Hepatocyte (in vitro differentiated cells): ENCODE measurements around the gene ZFPM1. TPM values are rescaled to one million over a fixed set of nuclear protein-coding genes. Genes with fewer than 3 reads are reported as not detected.

Experiments used
- DNase-seq: peaks from one replicate; pipeline ENCODE4 v3.0.0-alpha.2; 2016; ENCODE audit warnings: low spot score
- H2AFZ ChIP-seq: fragments of 200-600 bp; sonication (generic); 2 replicates; pipeline ENCODE4 v1.6.0; 2016; ENCODE audit warnings: antibody characterized with exemption, mild to moderate bottlenecking
- H3K27ac ChIP-seq: fragments of 200-600 bp; sonication (generic); 2 replicates; pipeline ENCODE4 v1.5.1; 2016; ENCODE audit warnings: mild to moderate bottlenecking
- H3K27me3 ChIP-seq: fragments of 200-600 bp; sonication (generic); 2 replicates; pipeline ENCODE4 v1.6.1; 2016
- H3K36me3 ChIP-seq: fragments of 200-600 bp; sonication (generic); replicated peaks from 2 replicates; pipeline ENCODE4 v1.5.1; 2016; ENCODE audit warnings: low read depth; ENCODE audit not compliant: insufficient read depth
- H3K4me1 ChIP-seq: fragments of 200-600 bp; sonication (generic); 2 replicates; pipeline ENCODE4 v1.5.1; 2016; ENCODE audit warnings: mild to moderate bottlenecking, moderate library complexity; ENCODE audit not compliant: insufficient read depth
- H3K4me2 ChIP-seq: fragments of 200-600 bp; sonication (generic); 2 replicates; pipeline ENCODE4 v1.6.0; 2016
- H3K4me3 ChIP-seq: fragments of 200-600 bp; sonication (generic); 2 replicates; pipeline ENCODE4 v1.5.1; 2016; ENCODE audit warnings: mild to moderate bottlenecking
- H3K79me2 ChIP-seq: fragments of 200-600 bp; sonication (generic); 2 replicates; pipeline ENCODE4 v1.6.0; 2017; ENCODE audit warnings: mild to moderate bottlenecking
- H3K9me2 ChIP-seq: fragments of 200-600 bp; sonication (generic); replicated peaks from 2 replicates; pipeline ENCODE4 v1.6.0; 2017; ENCODE audit warnings: mild to moderate bottlenecking; ENCODE audit not compliant: insufficient read depth
- H3K9me3 ChIP-seq: fragments of 200-600 bp; sonication (generic); 2 replicates; pipeline ENCODE4 v1.5.1; 2016; ENCODE audit warnings: low read depth, mild to moderate bottlenecking
- H4K20me1 ChIP-seq: fragments of 200-600 bp; sonication (generic); 2 replicates; pipeline ENCODE4 v1.6.0; 2016; ENCODE audit warnings: mild to moderate bottlenecking; ENCODE audit not compliant: insufficient read depth, poor library complexity, severe bottlenecking
- EZH2 ChIP-seq: fragments of 200-600 bp; sonication (generic); IDR thresholded peaks from 2 replicates; pipeline ENCODE4 v1.6.1; 2016; ENCODE audit warnings: antibody characterized with exemption, mild to moderate bottlenecking, borderline replicate concordance
- EZH2phosphoT487 ChIP-seq: fragments of 200-600 bp; sonication (generic); IDR thresholded peaks from one replicate; pipeline ENCODE4 v1.6.1; 2018; ENCODE audit warnings: antibody characterized with exemption, mild to moderate bottlenecking, low read depth, moderate library complexity; ENCODE audit not compliant: unreplicated experiment, severe bottlenecking
- WGBS: methylation state at CpG from one replicate; pipeline ENCODE4 v1.1.6; 2016; ENCODE audit warnings: low lambda C conversion rate; ENCODE audit errors: missing lambda C conversion rate; 5-methylcytosine and 5-hydroxymethylcytosine counted together
- polyA plus RNA-seq: library from polyadenylated mRNA; unstranded; fragments of >200 nt; fragmentation: Nextera tagmentation; extraction: Ambion mirVana; gene quantifications from 2 replicates; pipeline ENCODE4 v1.2.1, GENCODE V29; 2016
- total RNA-seq: library from RNA; depleted of rRNA; stranded (reverse); fragments of >200 nt; gene quantifications from 2 replicates; pipeline ENCODE4 v1.2.3, GENCODE V29; 2014
- TF ChIP-seq, protein P1 (sequence below): fragments of 200-600 bp; sonication (generic); IDR thresholded peaks from 2 replicates; pipeline ENCODE4 v1.5.1; 2016; ENCODE audit warnings: antibody characterized with exemption, mild to moderate bottlenecking; ENCODE audit not compliant: poor library complexity

Gene ZFPM1
- total and polyA plus RNA-seq, 2 experiments from 2014 or later: 4.1 to 11.9 TPM

DNA sequence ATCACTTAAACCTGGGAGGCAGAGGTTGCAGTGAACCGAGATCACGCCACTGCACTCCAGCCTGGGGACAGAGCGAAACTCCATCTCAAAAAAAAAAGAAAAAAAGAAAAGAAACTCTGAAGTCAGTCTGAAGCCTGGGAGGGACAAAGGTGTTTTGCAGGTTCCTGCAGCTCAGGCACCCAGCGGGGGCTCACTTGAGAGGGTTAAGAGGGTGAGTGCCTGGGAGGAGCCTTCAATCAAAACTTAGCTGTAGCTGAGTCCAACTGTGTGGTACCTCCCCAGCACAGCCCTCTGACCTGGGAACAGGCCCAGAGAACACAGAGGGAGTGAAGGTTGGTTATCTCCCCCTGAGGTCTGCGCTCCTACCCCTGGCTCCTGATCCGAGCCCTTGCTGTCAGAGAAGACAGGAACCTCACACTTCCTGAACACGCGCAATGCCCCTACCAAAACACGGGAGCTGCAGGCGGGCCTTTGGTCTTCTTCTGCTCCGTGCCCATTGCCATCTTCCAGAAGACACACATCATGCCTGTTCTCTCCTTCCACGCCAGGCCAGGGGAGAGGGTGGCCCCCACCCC, 96.7 kb downstream of the ZFPM1 start:
- no peak for TF ChIP-seq EZH2
- TF ChIP-seq, protein P1, sequence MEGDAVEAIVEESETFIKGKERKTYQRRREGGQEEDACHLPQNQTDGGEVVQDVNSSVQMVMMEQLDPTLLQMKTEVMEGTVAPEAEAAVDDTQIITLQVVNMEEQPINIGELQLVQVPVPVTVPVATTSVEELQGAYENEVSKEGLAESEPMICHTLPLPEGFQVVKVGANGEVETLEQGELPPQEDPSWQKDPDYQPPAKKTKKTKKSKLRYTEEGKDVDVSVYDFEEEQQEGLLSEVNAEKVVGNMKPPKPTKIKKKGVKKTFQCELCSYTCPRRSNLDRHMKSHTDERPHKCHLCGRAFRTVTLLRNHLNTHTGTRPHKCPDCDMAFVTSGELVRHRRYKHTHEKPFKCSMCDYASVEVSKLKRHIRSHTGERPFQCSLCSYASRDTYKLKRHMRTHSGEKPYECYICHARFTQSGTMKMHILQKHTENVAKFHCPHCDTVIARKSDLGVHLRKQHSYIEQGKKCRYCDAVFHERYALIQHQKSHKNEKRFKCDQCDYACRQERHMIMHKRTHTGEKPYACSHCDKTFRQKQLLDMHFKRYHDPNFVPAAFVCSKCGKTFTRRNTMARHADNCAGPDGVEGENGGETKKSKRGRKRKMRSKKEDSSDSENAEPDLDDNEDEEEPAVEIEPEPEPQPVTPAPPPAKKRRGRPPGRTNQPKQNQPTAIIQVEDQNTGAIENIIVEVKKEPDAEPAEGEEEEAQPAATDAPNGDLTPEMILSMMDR: no peak
- Histone ChIP-seq H4K20me1 (no peaks in the 10 kb centered on the region), H3K4me2 (no peak overlapping the region), H3K4me1 (no peaks in the 10 kb centered on the region), H2AFZ (no peak overlapping the region), H3K27ac (no peak overlapping the region), H3K9me2 (no peaks in the 10 kb centered on the region), H3K36me3 (no peaks in the 10 kb centered on the region), H3K4me3 (no peak overlapping the region), H3K9me3 (no peaks in the 10 kb centered on the region), H3K79me2 (no peaks in the 10 kb centered on the region), H3K27me3 (peaks cover 6% of the 10 kb centered on the region)
- no peak for DNase-seq
- WGBS: 87% methylated on average over 10 of the region's 12 CpGs

DNA sequence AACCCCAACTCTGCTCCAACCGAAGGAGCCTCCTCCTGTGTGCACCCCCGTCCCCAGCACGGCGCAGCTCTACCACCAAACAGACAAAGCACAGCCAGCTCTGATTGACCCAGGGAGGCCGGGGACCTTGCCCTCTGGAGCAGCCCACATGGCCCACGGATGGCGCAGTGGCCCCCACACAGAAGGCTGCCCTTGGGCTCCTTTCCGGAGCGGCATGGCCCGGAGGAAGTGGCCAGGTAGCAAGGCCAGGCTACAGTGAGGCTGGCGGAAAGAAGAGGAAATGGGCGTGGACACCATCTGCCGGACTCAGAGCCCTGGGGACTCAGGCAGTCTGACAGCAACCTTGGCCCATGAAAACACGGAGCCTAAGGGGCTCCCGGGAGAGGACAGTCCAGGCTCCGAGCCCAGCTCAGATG, 97.2 kb downstream of the ZFPM1 start:
- Histone ChIP-seq H3K27ac (no peak overlapping the region), H3K36me3 (no peaks in the 10 kb centered on the region), H2AFZ (no peak overlapping the region), H3K9me2 (no peaks in the 10 kb centered on the region), H3K4me1 (no peaks in the 10 kb centered on the region), H4K20me1 (no peaks in the 10 kb centered on the region), H3K79me2 (no peaks in the 10 kb centered on the region), H3K9me3 (no peaks in the 10 kb centered on the region), H3K4me3 (no peak overlapping the region), H3K4me2 (no peak overlapping the region), H3K27me3 (peaks cover 6% of the 10 kb centered on the region)
- TF ChIP-seq EZH2phosphoT487 (no peak), EZH2 (no peak)
- TF ChIP-seq, protein P1: no peak
- DNase-seq: no peak
- WGBS: 82% methylated on average over 16 of the region's 16 CpGs

DNA sequence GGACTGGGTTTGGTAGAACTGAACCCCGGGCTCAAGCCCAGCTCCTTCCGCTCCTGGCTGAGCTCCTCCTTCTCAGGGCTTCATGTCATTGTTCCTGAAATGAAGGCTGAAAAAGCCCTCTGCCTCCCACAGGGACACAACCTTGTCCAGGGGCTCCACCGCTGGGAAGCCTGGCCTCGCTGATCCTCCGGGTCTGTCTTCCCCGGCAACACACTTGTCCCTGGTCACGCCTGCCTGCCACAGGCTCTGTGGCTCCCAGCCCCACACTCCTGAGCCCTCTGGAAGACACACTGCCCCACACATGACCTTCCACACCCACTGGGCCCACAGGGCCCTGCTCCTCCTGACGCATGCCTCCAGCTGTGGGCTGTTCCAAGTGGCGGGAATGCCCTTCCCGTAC, 99.1 kb downstream of the ZFPM1 start:
- no peak overlapping the region for H3K4me2 ChIP-seq
- no peaks in the 10 kb centered on the region for H4K20me1 ChIP-seq
- no peak for DNase-seq
- H3K79me2 ChIP-seq: no peaks in the 10 kb centered on the region
- peaks cover 6% of the 10 kb centered on the region for H3K27me3 ChIP-seq
- no peaks in the 10 kb centered on the region for H3K4me1 ChIP-seq
- H3K9me2 ChIP-seq: no peaks in the 10 kb centered on the region
- H3K9me3 ChIP-seq: no peaks in the 10 kb centered on the region
- WGBS: 86% methylated on average over 10 of the region's 10 CpGs
- H3K36me3 ChIP-seq: no peaks in the 10 kb centered on the region
- no peak overlapping the region for H3K4me3 ChIP-seq
- H3K27ac ChIP-seq: no peak overlapping the region
- no peak overlapping the region for H2AFZ ChIP-seq
- no peak for TF ChIP-seq EZH2
- TF ChIP-seq EZH2phosphoT487: no peak
- TF ChIP-seq, protein P1: no peak

DNA sequence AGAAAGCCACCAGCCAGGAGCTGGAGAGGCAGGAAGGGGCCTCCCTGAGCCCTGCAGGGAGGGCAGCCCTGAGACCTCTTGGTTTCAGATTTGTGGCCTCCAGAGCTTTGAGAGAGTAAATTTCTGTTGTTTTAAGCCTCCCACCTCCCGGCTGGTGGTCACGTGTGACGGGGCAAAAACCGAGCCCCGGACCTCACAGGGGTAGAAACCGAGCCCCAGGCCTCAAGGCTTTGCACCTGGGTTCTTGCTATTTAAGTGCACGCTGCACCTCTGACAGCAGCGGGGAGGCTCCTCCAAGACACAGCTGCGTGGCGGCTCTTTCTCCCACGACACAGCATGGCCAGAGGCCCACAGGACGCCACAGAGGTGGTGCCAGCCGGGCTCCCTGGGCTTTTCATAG, 99.7 kb downstream of the ZFPM1 start:
- H3K4me2 ChIP-seq: no peak overlapping the region
- no peaks in the 10 kb centered on the region for H4K20me1 ChIP-seq
- 88% methylated on average over 13 of the region's 13 CpGs for WGBS
- DNase-seq: no peak
- no peaks in the 10 kb centered on the region for H3K9me2 ChIP-seq
- H3K4me1 ChIP-seq: no peaks in the 10 kb centered on the region
- TF ChIP-seq, protein P1: no peak
- TF ChIP-seq EZH2 (no peak), EZH2phosphoT487 (no peak)
- no peaks in the 10 kb centered on the region for H3K36me3 ChIP-seq
- H3K27ac ChIP-seq: no peak overlapping the region
- H3K79me2 ChIP-seq: no peaks in the 10 kb centered on the region
- H3K27me3 ChIP-seq: peaks cover 6% of the 10 kb centered on the region
- H3K4me3 ChIP-seq: no peak overlapping the region
- no peaks in the 10 kb centered on the region for H3K9me3 ChIP-seq
- no peak overlapping the region for H2AFZ ChIP-seq
